GM19397 (cell line): ENCODE measurements around the gene NPY2R.

Experiments used
- ATAC-seq: cut with Tn5 transposase; IDR thresholded peaks from one replicate; pipeline ENCODE4 v1.9.1; 2021; ENCODE audit warnings: mild to moderate bottlenecking, moderate library complexity; ENCODE audit not compliant: unreplicated experiment

NPY2R gene, protein sequence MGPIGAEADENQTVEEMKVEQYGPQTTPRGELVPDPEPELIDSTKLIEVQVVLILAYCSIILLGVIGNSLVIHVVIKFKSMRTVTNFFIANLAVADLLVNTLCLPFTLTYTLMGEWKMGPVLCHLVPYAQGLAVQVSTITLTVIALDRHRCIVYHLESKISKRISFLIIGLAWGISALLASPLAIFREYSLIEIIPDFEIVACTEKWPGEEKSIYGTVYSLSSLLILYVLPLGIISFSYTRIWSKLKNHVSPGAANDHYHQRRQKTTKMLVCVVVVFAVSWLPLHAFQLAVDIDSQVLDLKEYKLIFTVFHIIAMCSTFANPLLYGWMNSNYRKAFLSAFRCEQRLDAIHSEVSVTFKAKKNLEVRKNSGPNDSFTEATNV

DNA sequence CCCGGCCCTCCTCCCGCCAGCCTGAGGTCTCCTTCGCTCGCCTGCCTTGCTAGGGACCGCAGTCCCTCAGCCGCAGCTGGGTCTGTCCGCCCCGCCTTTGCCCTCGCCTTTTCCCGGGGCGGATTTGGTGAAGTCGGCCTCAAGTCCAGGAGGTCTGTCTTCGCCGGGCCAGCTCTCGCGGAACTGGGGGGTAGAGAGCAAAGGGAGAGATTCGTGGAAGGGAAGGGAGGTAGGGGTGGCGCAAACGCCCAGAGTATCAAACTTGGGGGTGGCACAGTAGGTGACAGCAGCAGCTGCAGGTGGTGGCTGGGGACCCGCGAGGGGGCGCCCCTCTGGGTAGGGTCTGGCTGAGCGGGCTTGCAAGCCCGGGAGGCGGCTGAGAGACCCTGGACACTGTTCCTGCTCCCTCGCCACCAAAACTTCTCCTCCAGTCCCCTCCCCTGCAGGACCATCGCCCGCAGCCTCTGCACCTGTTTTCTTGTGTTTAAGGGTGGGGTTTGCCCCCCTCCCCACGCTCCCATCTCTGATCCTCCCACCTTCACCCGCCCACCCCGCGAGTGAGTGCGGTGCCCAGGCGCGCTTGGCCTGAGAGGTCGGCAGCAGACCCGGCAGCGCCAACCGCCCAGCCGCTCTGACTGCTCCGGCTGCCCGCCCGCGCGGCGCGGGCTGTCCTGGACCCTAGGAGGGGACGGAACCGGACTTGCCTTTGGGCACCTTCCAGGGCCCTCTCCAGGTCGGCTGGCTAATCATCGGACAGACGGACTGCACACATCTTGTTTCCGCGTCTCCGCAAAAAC, at the start of gene NPY2R:
TSS of gene NPY2R (plus strand) at position 379 of the 797 bp plus-strand sequence. CDS start 5,304 bp downstream, outside the sequence.
- no peak for ATAC-seq

DNA sequence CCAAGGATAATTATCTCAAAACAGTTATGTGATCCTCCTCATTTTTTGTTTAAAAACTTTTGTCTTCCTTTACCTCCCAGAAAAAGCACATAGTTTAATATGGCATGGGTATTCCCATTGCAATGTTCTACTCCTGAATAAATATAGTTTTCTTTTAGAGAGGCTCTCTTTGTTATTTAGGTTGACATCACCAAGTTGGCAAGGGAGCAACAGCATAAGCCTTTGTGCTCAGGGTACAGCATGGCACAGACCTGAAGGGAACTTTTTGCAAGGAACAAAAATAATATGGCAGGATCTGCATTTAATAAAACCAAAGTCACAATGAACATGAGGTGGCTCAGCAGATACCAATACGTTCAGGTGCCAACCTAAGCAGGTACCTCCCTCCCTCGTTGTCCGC, 47.1 kb upstream of the NPY2R start:
- ATAC-seq = no peak

DNA sequence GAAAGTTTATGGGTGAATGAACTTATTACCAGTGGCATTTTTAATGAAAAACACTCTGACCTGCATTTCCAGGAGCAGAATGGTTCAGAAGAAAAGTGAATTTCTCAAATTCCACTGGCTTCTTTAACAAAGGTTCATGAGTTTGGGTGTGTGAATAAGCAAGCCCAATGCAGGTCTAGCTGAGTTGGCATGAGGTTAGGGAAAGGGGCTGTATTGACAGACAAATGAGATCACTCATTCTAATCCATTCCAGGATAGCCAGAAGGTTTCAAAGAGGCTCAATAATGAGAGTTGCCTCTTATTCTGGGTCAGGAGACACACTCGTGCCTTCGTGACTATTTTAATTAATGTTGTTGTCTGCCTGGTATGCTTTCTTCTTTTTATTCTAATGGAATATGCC, 43.7 kb upstream of the NPY2R start:
- ATAC-seq = no peak

DNA sequence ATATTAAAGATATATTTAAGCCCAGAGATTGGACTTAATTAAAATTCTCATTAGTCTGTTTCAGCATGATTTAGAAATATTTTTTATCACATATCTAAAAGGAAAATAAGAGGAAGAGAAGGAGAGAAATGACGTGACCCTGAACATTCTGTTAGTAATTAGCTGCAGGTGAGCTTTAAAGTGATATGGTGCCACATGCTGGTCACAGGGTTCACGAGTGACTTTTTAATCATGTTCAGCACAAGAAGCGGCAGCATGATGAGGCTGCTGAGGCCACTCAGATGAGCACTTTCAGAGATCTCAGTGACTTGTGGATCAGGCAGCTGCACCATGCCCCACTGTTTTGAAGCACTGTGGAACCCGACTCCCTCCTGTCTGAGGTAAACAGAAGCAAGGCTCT, 37.9 kb upstream of the NPY2R start:
- ATAC-seq = no peak

DNA sequence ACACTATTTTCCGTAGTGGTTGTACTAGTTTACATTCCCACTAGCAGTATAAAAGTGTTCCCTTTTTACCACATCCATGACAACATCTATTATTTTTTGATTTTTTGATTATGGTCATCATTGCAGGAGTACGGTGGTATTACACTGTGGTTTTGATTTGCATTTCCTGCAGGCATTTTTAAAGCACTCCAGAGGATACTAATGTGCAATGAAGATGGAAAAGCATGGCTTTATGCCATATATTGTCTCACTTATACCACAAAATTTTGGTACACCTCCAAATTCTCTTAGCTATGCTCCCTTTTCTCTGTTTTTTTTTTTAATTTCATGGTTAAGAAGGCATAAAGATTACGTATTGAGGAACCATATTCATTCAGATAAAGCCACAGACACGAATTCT, 35.1 kb upstream of the NPY2R start:
- ATAC-seq = no peak

DNA sequence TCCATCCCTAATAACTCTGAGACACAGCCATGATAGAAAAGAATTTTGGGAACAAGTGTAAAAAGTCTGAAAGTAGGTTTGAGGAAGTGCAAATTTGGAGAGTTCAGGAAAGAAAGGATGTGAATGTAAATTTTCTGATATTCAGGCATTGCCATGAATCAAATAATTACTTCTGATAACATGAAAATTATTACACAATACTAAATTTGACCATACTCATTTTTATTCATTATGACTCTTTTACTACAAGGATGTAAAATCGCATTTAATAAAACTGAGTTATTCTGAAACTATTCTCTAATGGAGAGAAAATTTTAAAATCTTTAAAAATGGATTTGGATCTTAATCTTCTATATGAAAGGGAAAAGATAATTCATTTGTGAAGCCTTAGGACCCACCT, 33.8 kb upstream of the NPY2R start:
- ATAC-seq = no peak

DNA sequence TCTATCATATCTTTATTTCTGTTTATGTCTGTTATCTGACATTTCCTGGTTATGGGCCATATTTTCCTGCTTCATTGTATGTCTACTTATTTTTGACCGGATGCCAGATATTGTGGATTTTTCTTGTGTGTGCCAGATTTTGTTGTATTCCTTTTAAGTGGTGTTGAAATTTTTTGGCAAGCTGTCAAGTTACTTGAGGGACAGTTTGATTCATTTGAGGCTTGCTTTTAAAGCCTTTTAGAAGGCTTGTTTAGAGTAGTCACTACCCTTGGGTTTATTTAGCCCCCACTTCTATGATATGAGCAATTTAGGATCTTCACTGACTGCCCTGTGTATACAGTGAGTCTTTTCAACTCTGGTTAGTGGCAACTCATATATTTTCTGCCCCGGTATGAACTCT, 29.2 kb upstream of the NPY2R start:
- no peak for ATAC-seq

DNA sequence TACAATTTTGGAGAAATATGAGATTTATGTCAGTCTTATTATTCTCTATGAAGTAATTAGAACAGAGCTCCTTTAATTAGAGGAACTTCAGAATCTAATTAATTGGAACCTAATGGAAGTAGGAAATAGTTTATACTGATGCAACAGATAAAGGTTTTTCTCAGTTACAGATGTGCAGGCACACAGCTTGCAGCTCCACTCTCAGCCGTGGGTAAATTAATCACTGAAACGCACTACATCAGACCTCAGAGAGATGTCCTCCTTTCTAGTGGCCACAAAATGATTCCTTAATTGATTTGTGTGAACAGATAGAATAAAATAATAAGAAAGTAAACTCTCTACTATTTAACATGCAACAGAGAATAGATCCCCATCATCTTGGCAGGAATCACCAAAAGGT, 21.5 kb upstream of the NPY2R start:
- no peak for ATAC-seq

DNA sequence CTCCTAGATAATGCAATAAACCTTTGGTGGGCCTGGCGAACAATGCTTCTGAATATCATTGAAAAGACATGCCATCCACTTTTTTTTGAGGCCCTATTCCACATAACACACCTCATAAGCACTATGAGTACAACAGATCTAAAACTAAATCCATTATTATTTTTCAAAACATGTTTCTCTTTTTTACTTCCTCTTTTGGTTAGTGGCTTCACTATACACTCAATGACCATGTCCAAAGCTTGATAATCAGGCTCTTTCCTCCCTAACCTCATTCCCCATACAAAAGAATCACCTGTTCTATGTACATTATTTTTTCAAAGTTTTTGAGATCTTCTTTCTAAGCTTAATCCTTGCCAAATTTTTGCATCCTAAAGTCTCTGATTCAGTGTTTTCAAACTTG, 20.4 kb upstream of the NPY2R start:
- no peak for ATAC-seq

DNA sequence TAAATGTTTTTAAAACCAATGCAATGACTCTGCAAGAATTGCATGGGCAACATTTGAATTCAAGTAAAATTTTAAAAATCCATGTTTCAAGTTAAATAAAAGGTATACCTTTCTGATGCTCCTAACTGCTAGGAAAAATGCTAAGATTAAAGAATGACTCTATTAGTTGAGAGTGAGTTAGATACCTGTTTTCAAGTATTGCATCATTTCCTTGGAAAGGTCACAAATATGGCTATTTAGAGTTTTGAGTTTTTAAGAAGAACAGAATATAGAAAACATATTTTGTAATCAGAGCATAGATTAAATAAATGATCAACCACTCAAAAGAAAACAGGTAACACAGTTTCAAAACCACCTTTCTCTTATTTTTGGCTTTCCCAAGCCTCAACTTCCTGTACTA, 18.3 kb upstream of the NPY2R start:
- no peak for ATAC-seq

DNA sequence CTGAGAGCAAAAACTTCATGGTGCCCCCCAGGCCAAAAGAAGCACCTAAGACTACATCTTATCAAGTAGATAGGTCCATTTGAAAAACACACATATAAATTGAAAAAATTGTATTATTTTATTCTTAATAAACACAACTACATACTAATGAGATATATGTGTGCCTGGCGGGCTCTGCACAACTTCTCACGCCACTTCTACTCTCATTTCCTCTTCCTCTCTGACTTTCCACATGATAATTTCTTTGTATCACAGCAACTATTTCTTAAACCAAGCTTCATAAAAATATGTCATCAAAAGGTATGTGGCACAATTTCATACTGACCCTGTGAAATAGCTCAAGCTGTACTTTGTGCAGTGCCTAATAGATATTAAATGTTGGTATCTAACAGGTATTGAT, 10.7 kb upstream of the NPY2R start:
- no peak for ATAC-seq

DNA sequence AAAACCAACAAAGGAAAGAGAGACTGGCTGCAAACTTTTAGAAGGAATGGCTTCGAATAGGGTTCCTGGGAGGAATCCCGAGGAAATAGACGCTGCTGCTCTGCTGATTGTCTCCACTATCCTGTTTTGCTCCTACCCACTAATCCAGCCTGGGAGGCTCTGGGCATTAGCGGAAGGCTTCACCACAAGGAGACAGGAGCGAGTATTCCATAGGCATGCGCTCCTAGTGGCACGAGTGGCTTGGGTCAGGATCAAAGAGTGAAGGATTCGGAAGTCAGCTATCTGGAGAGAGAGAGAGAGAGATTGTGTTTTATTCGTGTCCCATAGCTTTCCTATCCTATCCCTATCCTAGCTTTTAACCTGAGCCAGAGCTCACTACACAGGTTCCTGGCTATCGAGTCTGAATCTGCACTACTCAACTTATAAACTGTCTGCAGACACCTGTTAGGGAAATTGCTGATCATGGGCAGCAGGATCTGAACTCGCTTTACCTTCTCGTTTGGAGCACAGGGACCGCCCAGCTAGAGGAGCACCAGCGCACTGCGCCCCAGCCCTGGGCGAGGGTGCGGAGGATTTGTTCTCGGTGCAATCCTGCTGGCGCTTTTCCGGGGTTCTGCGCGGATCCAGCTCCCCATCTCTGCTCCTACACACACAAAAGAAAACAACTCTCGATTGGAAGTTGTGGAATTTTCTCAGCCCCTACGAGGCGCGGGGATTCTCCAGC, 740 bp upstream of the NPY2R start:
- ATAC-seq = no peak

DNA sequence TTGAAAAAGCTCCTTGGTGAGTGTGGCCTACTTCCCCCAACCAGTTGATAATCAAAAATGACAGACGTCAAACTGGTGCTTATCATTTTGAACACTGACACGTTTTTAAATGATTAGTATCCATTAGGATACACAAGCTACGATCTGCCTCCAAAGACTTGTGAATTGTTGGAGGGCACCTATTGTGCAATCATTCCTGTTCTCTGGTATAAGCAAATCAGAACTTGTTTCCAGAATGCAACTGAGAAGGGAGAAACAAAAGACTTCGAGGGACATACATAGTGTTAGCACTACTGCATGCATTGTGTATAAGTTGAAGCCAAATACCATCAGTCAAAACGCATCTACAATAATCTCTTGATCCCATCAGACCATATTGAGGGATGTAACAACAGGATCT, 11.6 kb downstream of the NPY2R start:
- no peak for ATAC-seq

DNA sequence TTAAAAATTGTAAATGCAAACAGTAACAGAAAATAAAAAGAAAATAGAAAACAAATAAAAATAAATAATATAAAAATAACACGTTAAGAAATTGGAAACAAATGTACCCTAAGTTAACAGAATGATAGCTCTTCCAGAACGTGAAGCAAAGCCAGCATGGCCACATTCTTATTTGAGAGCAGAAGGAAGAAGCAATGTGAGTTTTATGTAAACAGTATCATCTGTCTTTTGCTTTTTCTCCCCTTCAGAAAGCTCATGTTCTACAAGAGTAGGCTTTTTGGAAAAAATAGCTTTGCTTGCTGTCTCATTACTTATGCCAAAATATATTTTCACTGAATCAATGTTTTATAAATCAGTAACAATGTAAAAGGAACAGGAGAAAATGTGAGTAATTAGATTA, 18.7 kb downstream of the NPY2R start:
- ATAC-seq = no peak

DNA sequence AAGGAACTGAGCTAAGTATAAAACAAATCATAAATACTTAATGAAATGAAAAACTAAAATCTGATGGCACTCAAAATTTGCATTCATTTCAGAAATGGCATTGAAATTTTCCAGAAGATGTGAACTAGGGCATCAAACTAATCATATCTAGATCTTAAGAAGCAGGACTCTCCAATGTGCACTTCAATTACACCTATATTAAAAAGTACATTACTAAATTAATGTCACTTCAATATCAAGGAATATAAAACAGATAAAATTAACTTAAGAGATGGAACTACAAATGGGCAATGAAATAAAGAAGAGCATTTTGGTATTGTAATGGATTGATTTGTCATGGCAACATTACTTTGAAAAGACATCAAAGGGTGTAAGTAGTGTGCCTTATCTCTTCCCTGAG, 20.3 kb downstream of the NPY2R start:
- ATAC-seq = no peak

DNA sequence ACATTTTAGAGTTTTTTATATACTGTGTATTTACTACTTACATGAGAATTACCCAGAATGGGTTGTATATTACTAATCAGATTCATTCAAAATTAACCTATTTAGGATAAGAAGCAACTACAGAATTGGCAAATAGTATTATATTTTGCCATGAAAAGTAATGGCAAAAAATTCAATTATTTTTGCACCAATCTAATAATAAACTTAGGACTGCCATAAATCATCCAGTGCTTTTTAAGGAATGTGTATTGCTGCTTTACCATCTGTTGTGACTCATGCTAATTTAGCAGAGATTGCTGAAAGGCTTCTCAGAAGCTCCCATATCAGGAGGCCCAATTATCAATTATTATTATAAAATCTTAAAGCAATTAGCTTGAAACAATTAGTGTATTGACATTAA, 24.0 kb downstream of the NPY2R start:
- ATAC-seq = no peak

DNA sequence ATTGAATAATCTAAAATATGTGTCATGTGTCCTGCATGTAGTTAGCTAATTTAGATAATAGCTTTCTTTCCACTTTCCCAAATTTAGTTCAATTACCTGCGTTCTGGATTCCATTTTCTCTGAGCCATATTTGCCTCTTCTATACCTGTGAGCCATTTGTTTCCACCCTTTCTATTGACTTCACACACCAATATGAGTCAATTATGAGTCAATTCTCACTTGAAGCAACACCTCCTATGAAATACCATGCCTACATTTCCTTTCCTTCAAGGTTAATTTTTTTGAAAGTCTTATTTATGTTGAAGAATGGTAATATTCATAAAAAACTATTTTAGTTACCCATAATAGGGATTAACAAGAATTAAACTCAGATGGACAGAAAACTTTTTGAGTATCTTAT, 25.8 kb downstream of the NPY2R start:
- no peak for ATAC-seq

DNA sequence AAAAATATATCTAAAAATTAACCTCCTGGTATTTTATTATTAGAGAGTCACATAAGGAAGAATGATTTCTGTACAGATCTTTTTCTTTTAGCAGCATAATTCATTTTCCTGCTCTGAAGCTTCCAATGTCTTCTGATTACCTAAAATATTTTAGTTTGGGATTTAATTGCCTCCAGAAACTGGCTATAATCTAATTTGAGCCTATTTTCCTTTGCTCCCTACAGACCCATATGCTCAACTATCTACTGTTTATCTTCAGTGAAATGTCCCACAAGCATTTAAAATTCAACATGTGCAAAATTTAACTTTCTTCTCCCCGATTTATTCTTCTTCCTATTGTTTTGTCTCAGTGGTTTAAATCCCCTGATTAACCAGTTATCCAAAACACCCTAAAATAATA, 29.1 kb downstream of the NPY2R start:
- ATAC-seq = no peak

DNA sequence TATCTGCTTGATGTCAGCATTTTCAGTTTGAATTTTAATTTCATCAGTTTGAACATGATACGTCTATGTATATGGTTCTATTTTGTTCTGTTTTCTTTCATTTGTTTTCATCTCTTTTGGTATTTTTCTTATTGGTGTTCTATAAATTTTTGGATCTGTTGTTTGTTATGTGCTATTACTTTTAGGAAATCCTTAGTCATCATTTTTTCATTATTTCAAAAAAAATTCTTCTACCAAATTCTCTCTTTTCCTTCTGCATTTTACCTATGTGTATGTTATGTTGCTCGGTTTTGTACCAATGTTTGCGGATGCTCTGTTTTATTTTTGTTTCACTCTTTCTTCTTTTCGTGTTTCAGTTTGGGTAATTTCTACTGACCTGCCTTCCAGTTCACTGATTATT, 32.8 kb downstream of the NPY2R start:
- ATAC-seq = no peak

DNA sequence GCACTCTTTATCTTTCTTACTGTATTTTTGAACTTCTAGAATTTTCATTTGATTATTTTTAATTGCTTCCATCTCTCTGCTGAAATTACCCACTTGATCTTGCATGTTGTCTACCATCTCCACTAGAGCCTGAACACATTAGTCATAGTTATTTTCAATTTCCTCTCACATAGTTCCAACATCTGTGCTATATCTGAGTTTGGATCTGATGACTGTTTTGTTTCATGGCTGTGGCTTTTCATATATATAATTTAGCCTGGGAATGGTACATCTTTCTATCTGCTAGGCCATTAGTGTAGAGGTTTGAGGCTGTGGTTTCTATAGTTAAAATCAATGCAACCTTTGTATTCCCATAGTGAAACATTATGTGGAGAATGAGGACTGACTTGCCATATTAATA, 33.2 kb downstream of the NPY2R start:
- ATAC-seq = no peak

DNA sequence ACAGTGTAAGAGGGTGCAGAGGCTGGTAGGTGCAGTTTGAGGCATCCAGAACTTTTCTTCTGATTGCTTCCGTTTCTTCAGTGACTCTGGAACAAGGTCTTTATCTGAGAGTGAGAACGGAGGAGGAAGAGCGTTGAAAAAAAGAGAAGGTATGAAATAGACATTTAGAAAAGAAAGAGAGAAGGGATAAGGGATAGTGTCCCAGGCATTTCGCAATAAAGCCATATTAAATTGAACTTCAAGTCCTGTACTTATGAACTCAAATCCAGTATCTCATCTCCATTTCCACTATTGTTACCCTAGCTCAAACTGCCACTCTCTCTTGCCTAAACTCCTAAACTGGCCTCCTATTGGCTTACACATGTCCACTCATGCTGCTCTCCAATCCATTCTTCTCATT, 36.7 kb downstream of the NPY2R start:
- ATAC-seq = no peak
